GM20000 (cell line): Measurements from ENCODE around the gene ACADL.

Source experiments
- DNase-seq: peaks from one replicate; pipeline ENCODE4 v3.0.0; 2012; ENCODE audit warnings: low spot score
- TF ChIP-seq, protein P1 (sequence below): IDR thresholded peaks from 2 replicates; pipeline ENCODE4 v1.5.1; 2012; ENCODE audit warnings: mild to moderate bottlenecking, control low read depth; ENCODE audit errors: extremely low read depth, missing control alignments

The ACADL gene

DNA sequence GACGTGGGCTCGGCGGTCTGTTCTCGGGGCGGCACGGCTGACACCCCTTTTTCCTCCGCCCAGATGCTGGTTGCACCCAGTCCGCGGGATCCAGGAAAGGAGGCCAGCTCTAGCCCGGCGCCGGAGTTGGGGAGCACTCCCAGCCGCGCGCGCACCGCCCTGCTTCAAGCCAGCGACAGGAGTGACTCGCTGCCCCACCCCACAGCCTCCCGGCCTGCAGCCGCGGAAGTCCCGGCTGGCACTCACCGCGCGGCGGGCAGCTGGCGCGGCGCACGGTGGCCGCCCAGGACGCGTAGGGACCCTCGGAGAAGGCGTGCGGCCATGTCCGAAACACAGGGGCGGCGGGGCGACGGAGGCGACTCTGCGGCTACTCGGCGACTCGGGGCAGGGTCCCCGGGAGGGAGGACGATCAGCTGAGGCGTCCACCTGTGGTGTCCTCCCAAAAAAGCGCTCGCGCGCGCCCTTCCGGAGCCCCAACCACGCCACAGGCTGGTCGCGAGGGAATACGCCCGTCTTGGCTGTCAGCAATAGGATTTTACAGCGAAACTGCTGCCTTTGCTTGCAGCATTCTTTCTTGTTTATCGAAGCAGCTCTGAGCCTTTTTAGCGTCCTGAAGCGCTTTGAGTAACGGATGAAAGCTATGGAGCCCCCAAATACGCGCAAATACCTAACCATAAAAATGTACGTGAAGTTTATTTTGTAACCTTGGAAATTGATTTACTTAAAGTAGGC is at the start of gene ACADL:
ACADL (minus strand) TSS at position 507 of the 732 bp plus-strand sequence; CDS start at position 323, 184 bp downstream.
- TF ChIP-seq, protein P1, sequence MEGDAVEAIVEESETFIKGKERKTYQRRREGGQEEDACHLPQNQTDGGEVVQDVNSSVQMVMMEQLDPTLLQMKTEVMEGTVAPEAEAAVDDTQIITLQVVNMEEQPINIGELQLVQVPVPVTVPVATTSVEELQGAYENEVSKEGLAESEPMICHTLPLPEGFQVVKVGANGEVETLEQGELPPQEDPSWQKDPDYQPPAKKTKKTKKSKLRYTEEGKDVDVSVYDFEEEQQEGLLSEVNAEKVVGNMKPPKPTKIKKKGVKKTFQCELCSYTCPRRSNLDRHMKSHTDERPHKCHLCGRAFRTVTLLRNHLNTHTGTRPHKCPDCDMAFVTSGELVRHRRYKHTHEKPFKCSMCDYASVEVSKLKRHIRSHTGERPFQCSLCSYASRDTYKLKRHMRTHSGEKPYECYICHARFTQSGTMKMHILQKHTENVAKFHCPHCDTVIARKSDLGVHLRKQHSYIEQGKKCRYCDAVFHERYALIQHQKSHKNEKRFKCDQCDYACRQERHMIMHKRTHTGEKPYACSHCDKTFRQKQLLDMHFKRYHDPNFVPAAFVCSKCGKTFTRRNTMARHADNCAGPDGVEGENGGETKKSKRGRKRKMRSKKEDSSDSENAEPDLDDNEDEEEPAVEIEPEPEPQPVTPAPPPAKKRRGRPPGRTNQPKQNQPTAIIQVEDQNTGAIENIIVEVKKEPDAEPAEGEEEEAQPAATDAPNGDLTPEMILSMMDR, result no peak
- peak; percentile 35 for DNase-seq

DNA sequence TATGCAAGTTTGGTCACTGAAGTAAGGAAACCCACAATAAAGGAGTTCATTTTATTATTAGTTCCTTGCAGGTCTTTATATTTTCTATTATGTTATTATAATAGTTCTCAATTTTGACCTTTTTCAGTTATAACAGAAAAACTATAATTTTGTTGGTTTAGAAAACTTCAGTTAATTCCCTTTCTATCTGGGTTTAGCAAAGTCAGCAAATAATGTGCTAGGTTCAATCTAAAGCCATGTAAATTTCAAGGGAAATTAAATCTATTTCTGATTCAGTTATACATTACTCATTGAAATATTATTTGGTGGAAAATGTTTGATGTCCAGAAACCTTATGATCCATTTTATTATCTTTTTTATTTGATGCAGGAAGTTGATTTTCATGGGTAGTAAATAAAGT is 46.1 kb upstream of the ACADL start:
- TF ChIP-seq, protein P1, result no peak

DNA sequence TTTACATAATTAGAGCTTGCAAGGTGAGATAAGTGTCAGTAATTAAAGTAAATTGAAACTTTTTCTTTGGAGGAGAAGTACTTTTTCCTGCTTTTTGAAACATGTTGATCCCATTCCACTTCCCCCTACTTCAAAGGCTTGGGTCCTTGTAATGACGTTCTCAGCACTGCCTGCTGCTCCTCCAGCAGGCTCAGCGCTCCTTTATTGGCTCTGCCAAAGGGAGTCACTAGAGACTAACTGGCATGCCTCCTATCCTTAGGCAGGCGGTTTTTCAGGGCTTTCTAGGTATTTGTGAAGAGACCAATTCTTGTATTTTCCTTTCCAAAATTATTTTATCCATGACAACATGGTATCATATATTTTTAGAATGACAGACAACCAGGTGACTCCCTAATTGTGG is 43.9 kb upstream of the ACADL start:
- TF ChIP-seq, protein P1, result no peak
- no peak for DNase-seq

More for the DNA sequence above, 46.1 kb upstream of the ACADL start:
- no peak for DNase-seq

DNA sequence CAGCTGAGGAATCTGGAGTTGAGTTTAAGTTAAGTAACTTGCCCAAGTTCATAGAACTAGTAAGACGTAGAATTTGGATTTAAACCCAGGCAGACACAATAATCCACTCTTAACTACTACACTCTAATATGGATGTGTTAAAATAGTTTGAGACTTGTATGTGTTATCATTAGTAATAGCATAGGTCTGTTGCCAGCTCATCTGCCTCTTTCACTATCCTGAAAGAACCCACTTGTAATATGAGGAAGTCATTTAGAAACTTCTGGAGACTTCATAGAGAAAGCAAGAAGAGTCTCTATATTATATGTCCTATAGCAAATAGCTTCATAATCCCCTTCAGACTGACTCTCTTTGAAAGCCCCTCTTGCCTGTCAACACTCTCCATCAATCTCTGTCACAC is 43.0 kb upstream of the ACADL start:
- TF ChIP-seq, protein P1, result no peak
- DNase-seq, result no peak

DNA sequence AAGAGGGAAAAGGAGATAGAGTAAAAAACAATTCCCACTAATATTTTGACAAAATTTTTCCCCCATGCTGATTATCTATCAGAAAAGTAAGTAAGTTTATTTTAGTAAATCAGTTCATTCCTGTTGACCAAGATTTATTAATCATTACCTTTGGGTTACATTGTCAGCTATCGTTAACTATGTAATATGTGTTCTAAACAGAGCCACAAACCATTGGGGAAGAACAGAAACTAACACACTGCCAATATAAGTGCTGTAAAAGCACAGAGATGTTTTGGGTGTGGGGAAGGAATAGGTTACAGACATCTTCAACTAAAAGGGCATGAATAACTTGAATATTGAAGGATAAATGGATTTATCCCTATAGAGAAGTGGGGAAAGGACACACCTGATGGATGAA is 42.5 kb upstream of the ACADL start:
- no peak for DNase-seq
- TF ChIP-seq, protein P1, result no peak

DNA sequence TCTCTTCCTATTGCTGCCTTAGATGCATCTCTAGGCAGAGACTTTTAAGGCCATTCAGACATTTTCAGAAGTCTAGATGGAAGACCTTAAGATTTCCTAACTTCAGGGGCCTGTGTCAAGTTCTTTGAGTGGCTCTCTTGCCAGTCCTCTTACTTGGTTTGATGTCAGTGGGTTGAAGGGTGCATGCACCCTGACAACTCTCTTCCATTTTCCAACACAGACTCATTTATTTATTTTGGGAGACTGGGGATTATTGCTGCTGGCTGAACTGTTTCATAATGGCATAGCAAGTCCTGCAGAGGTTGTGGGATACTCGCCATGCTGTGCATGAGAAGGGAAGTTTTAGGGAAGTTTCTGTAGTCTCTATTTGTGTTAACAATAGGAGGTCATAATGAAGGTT is 39.0 kb upstream of the ACADL start:
- no peak for DNase-seq
- TF ChIP-seq, protein P1, result no peak

DNA sequence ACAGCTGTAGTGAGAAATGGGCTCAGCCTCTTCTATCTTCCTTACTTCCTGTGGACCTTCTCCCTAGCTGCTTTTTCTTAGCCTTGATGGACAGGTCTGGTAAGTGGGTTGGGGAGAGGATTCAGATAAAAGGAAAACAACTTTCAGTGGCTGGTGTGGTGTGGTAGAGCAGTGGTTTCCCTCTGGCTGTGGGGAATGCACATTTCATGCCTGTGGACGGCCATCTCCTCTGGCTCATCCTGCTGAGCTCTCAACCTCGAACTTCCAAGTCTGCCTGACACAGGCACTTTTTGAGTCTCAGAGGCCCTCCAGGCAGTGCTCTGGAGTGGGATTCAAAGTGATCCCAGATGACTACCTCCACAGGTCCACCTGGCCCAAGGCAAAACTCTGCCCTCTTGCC is 38.6 kb upstream of the ACADL start:
- no peak for DNase-seq
- TF ChIP-seq, protein P1, result no peak
